Naive thymus-derived CD8-positive, alpha-beta T cell (primary cell): ENCODE results near the gene SRPX. TPM values are rescaled to one million over a fixed set of nuclear protein-coding genes. Genes with fewer than 3 reads are reported as not detected.

Source experiments
- ATAC-seq, 2 donors: fragments of 150-1000 bp; cut with Tn5 transposase in 1 of 2; sonication (Bioruptor Pico), chemical (Tn5 transposase) in 1 of 2; 1 replicate in 1 of 2; 2 replicates in 1 of 2; pipeline ENCODE4 v1.10.0; 2021; ENCODE audit warnings: mild to moderate bottlenecking in 2 of 2, moderate library complexity in 2 of 2
- POLR2A ChIA-PET: fragments of 350-600 bp; sonication (Branson Sonifier 250); formaldehyde crosslinking; loops from one replicate; lab custom pipeline; 2021; ENCODE audit warnings: antibody characterized with exemption; lab: Charles Lee
- DNase-seq, 10 donors: peaks; one replicate each; pipeline versions ENCODE4 v3.0.0 to v3.0.0-alpha.2; 2020 to 2022
- H3K27ac Mint-ChIP-seq, 10 donors: one replicate each; pipeline ENCODE4 v1.8.0; 2020 to 2022; ENCODE audit warnings: mild to moderate bottlenecking in 10 of 10, mixed read lengths in 10 of 10, moderate library complexity in 4 of 10, inconsistent platforms in 1 of 10
- H3K27me3 Mint-ChIP-seq, 5 donors: one replicate each; pipeline ENCODE4 v1.8.0; 2021 to 2022; ENCODE audit warnings: mixed read lengths in 5 of 5
- H3K36me3 Mint-ChIP-seq, 3 donors: one replicate each; pipeline ENCODE4 v1.8.0; 2020 to 2022; ENCODE audit warnings: mixed read lengths in 3 of 3, mild to moderate bottlenecking in 2 of 3, inconsistent platforms in 1 of 3
- H3K4me1 Mint-ChIP-seq, 4 donors: one replicate each; pipeline ENCODE4 v1.8.0; 2021 to 2022; ENCODE audit warnings: mixed read lengths in 4 of 4
- H3K4me3 Mint-ChIP-seq, 10 donors: one replicate each; pipeline ENCODE4 v1.8.0; 2020 to 2022; ENCODE audit warnings: mild to moderate bottlenecking in 10 of 10, mixed read lengths in 10 of 10, moderate library complexity in 6 of 10, inconsistent platforms in 1 of 10
- H3K9me3 Mint-ChIP-seq, 9 donors: one replicate each; pipeline ENCODE4 v1.8.0; 2020 to 2022; ENCODE audit warnings: mixed read lengths in 9 of 9, mild to moderate bottlenecking in 3 of 9, inconsistent platforms in 1 of 9, moderate library complexity in 1 of 9
- polyA plus RNA-seq, 3 donors: library from polyadenylated mRNA; unstranded; fragments of 300-500 nt; fragmentation: Illumina TruSeq; gene quantifications; one replicate each; pipeline ENCODE4 v1.2.3, GENCODE V29; 2021
- total RNA-seq, 8 experiments: library from RNA in 2 of 8; stranded (reverse) in 2 of 8; gene quantifications; one replicate each; pipeline ENCODE4 v1.2.3 and lab custom pipeline; 2021 to 2026

The SRPX gene
- total and polyA plus RNA-seq, 5 experiments from 2014 or later: not detected

DNA sequence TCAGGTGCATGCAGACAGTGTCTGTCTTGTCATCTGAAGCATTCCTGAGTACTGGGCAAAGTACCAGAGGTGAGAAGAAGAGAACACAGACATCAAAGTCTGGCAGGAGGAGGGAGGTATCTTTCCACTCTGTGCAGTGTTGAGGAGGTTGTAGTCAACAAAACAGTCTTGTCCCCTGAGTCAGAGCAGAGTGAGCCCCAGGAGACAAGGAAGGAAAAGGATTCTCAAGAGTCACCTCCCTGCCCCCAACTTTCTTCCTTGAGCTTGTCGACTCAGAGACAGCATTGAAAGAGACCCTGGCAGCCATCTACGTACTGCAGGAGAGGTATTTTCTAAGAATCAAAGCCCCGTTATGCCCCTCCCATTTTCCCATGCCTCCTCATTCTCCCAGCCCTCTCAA lies 4.4 kb upstream of the SRPX start:
- POLR2A ChIA-PET: no interaction called here
- Mint-ChIP-seq H3K9me3 (peaks cover 0 to 7% (median 0%) of the 10 kb centered on the region in 9 donors), H3K4me3 (no peak overlapping the region), H3K27ac (no peak overlapping the region), H3K27me3 (peaks cover 8 to 24% (median 14%) of the 10 kb centered on the region in 5 donors), H3K36me3 (no peaks in the 10 kb centered on the region), H3K4me1 (peaks cover 0 to 5% (median 2%) of the 10 kb centered on the region in 4 donors)
- no peak for ATAC-seq
- no peak for DNase-seq

DNA sequence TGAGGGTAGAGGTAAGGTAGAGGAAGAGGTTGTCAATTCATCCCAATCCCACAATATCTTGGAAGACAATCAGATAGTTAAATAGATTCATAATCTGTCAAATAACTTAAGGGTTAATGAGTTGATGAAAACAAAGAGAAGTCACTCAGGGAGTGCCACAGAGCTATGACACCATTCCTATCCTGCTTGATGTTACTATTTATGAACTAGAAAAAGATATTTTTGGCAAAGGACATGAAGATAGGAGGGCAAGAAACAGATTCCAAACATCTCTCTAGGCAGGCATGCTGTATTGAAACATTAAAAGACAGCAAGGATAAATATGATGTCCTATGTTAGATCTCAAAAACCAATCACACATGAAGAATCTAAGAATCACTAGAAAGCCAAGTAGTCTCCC lies 3.5 kb upstream of the SRPX start:
- no peak overlapping the region for H3K4me3 Mint-ChIP-seq
- H3K27me3 Mint-ChIP-seq: peaks cover 8 to 31% (median 15%) of the 10 kb centered on the region in 5 donors
- H3K27ac Mint-ChIP-seq: no peak overlapping the region
- no peaks in the 10 kb centered on the region for H3K36me3 Mint-ChIP-seq
- ATAC-seq (no peak), DNase-seq (no peak)
- peaks cover 0 to 7% (median 0%) of the 10 kb centered on the region in 9 donors for H3K9me3 Mint-ChIP-seq
- peaks cover 0 to 9% (median 2%) of the 10 kb centered on the region in 4 donors for H3K4me1 Mint-ChIP-seq
- POLR2A ChIA-PET: no interaction called here

DNA sequence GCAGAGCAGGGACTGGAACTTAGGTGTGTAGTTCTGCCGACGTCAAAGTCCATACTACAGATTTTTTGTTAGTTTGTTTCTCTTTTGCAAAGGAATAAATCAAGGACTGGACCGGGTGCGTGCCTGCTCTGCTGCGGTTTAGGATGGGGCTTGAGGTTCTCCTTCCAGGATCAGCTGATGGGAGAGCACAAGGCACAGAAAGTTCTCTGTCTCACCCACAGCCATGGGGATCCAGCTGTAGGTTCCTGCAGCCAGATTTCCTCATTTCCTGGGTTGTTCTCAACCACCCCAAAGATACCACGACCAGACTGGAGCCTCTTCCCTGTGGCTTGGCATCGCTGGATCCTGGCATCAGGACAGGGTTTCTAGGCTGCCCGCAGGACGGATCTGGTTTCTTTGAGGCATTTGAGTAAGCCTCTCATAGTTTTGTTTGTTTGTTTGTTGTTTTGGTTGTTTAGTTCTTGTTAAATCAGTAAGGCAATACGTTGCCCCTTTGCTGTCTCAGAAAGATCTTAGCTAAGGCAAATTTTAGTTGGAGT lies 789 bp upstream of the SRPX start:
- Mint-ChIP-seq H3K4me3 (peak overlapping the region in 5 of 10 donors; percentile 13 to 53 (median 39)), H3K4me1 (peaks cover 0 to 9% (median 2%) of the 10 kb centered on the region in 4 donors), H3K27ac (no peak overlapping the region), H3K36me3 (no peaks in the 10 kb centered on the region), H3K27me3 (peaks cover 15 to 54% (median 23%) of the 10 kb centered on the region in 5 donors), H3K9me3 (peaks cover 0 to 7% (median 0%) of the 10 kb centered on the region in 9 donors)
- POLR2A ChIA-PET: no interaction called here
- no peak for ATAC-seq
- no peak for DNase-seq

DNA sequence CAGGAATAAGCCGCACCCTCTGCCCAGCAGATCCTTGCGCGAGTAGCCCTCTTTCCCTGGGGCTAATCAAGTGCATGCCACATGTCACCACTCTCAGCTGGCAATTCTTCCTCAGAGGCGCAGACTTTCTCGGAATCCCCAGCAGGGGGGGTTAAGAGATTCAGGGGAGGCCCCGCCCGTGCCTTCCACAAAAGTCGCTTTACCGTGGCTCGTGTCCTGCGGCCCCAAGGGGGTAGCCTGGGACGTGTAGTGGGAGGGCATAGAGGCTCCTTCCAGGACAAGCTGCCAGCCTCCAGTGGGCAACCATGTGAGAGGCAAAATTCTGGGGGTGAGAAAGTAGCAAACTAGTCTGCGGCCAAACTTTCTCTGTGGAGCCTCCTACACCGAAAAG lies 652 bp downstream of the SRPX start:
- Mint-ChIP-seq H3K27me3 (peaks cover 15 to 54% (median 21%) of the 10 kb centered on the region in 5 donors), H3K4me3 (no peak overlapping the region), H3K4me1 (peaks cover 0 to 9% (median 2%) of the 10 kb centered on the region in 4 donors), H3K36me3 (no peaks in the 10 kb centered on the region), H3K27ac (no peak overlapping the region), H3K9me3 (peaks cover 0 to 4% (median 0%) of the 10 kb centered on the region in 9 donors)
- no peak for ATAC-seq
- POLR2A ChIA-PET: no interaction called here
- DNase-seq: no peak

DNA sequence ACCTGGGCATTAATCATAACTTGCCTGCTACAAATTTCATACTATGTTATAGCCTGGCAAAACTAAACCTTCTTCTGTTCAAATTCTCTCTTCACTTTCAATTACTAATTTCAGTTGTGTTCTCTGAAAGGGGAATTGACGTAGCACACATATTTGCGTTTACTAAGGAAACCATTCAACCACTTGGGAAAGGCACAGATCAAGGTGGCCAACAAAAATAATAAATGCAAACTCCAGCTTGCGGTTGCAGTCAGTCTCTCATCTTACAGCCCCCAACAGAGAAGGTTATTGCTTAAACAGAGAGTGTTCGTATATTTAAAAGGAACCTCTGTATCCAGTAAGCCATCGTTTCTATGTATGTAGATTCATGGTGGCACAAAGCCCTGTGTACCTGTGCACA lies 4.0 kb downstream of the SRPX start:
- no peaks in the 10 kb centered on the region for H3K36me3 Mint-ChIP-seq
- ATAC-seq: no peak
- no peak for DNase-seq
- peaks cover 0 to 8% (median 2%) of the 10 kb centered on the region in 4 donors for H3K4me1 Mint-ChIP-seq
- POLR2A ChIA-PET: no interaction called here
- H3K9me3 Mint-ChIP-seq: peaks cover 0 to 4% (median 0%) of the 10 kb centered on the region in 9 donors
- H3K4me3 Mint-ChIP-seq: no peak overlapping the region
- peak overlapping the region in 1 of 10 donors; percentile 67 for H3K27ac Mint-ChIP-seq
- H3K27me3 Mint-ChIP-seq: peaks cover 6 to 39% (median 16%) of the 10 kb centered on the region in 5 donors

DNA sequence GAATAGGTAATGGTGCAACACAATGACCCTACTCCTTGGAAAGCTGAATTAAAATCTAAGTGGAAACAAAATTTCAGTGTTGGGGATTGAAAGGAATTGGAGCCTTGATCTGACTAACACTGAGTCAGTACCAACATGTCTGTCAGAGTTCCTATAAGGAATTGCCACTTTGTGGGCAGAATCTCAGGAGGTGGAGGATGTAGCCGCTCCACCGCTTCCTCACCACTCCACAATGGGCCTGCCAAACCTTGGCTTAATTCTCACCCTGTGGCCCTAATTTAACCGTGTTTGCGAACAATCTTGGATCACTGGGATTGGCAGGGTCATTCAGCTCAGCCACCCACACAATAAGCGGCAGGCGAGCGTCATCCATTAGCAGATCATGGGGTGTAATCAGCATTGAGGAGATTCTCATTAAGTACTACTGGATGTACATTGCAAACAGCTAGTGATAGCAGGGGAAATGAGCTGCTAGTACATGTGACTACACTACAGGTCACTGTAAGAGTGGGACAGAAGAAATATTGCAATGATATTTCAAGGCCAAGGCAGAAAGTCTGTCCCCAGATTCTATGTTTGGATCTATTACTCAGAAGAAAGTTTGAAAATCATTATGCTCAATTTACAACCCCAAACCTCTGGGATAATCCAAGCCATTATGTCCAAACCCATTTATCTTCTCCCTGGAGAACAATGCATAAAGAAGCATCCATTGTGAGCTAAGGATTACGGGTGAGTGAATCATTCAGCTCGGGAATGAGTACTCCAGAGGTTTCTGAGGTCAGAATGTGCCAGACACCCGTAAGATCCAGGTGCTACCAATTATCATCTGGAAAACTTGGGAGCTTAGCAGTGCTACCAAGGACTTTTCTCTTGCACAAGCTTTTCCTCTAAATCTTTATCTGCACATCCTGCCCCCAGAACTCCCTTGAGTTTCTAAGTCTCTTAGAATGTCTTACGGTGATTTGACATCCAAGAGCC lies 5.8 kb downstream of the SRPX start:
- peaks cover 5 to 30% (median 11%) of the 10 kb centered on the region in 5 donors for H3K27me3 Mint-ChIP-seq
- H3K4me3 Mint-ChIP-seq: no peak overlapping the region
- no peaks in the 10 kb centered on the region for H3K9me3 Mint-ChIP-seq
- DNase-seq: no peak
- H3K4me1 Mint-ChIP-seq: peaks cover 0 to 4% (median 0%) of the 10 kb centered on the region in 4 donors
- POLR2A ChIA-PET: no interaction called here
- no peak for ATAC-seq
- H3K27ac Mint-ChIP-seq: no peak overlapping the region
- H3K36me3 Mint-ChIP-seq: no peaks in the 10 kb centered on the region

DNA sequence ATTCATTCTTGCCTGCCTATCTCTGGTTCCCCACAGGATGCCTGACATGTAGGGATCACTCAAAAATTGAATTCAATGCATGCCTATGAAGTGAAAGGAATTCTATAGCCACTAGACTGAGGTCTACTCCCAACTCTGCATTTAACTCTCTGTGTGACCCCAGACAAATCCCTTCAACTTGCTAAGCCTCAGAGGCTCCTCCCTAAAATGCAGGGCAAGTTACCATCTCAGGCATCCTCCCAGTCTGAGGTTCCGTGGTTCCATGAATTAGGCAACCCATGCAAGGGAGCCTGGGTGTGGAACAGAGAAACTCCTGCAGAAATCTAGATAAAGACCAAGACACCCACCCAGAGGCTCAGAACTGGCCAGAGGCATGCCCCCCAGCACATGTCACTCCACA lies 6.6 kb downstream of the SRPX start:
- no peaks in the 10 kb centered on the region for H3K9me3 Mint-ChIP-seq

DNA sequence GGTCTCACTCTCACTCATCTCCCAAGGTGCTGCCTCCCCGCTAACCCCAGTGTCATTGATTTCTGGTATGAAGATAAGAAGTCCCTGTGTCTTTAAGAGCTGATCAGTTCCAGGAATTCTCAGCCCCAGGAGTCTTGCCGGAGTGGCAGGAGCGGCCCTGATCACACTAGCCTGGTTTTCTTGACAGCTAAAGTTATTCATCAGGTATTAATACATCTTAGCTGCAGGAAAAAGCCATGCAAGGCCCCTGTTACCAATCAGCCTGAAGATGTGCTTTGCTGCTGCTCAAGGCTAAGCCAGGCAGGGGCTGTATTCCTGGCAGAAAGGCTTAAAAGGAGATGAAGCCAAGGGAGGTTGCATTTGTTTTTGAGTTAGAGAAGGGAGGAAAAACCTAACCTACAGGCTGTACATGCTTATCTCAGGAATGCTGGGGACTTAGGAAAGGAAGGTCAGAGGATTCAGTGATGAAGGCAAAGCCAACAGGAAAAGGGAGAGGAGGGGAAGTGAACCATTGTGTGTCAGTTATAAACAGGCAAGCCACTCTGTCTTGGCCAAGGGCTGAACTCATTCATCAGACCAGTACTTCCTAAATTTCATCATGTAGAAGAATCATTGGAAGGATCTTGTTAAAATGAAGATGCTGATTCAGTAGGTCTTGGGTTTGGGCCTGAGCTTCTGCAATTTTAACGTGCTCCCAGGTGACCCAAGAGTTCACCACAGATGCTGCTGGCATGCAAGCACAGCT lies 8.6 kb downstream of the SRPX start:
- DNase-seq (no peak), ATAC-seq (no peak)
- no peak overlapping the region for H3K27ac Mint-ChIP-seq
- no peak overlapping the region for H3K4me3 Mint-ChIP-seq
- H3K27me3 Mint-ChIP-seq: peaks cover 0 to 5% (median 3%) of the 10 kb centered on the region in 5 donors
- no peaks in the 10 kb centered on the region for H3K9me3 Mint-ChIP-seq
- no peaks in the 10 kb centered on the region for H3K36me3 Mint-ChIP-seq
- peaks cover 0 to 7% (median 0%) of the 10 kb centered on the region in 4 donors for H3K4me1 Mint-ChIP-seq
- POLR2A ChIA-PET: no interaction called here

More for the DNA sequence above, 6.6 kb downstream of the SRPX start:
- Mint-ChIP-seq H3K27ac (no peak overlapping the region), H3K4me1 (peaks cover 0 to 6% (median 0%) of the 10 kb centered on the region in 4 donors), H3K27me3 (peaks cover 5 to 22% (median 11%) of the 10 kb centered on the region in 5 donors), H3K36me3 (no peaks in the 10 kb centered on the region), H3K4me3 (no peak overlapping the region)
- POLR2A ChIA-PET: no interaction called here
- DNase-seq (no peak), ATAC-seq (no peak)

DNA sequence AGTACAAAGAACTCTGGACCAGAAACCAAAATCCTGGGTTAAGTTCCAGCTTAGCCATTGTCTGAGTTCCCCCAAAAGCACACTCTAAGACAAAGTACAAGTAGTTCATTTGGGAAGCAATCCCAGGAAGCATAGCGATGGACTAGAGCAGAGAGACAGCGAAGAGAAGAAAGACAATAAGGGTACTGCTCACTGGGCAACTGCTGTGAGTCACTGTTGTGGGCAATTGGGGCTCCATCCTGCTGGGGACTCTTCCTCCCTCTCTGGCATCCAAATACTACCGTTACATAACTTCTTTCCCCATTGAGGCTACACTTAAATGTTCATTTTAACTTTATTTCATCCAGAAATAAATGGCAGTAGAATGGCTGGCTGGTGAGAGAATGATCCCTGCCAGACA lies 14.1 kb downstream of the SRPX start:
- Mint-ChIP-seq H3K9me3 (no peaks in the 10 kb centered on the region), H3K27me3 (peaks cover 0 to 2% (median 0%) of the 10 kb centered on the region in 5 donors), H3K4me1 (peaks cover 0 to 7% (median 0%) of the 10 kb centered on the region in 4 donors), H3K36me3 (no peaks in the 10 kb centered on the region), H3K27ac (no peak overlapping the region), H3K4me3 (no peak overlapping the region)
- DNase-seq (no peak), ATAC-seq (no peak)
- POLR2A ChIA-PET: no interaction called here

DNA sequence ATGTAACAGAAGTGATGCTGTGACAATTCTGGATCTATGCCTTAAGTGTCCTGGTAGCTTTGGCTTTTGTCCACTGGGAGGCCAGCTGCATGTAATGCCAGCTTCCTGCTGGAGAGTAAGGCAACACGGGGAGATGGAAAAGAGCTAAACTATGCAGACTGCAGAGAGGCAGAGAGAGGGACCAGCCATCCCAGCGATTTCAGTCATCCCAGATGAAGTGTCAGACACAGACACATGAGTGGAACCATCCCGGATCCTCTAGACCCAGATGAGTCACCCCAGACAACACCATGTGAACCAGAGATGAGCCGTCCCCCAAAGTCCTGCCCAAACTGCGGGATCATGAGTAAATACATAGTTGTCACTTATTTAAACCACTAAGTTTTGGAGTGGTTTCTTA lies 14.6 kb downstream of the SRPX start:
- Mint-ChIP-seq H3K27ac (no peak overlapping the region), H3K27me3 (peaks cover 0 to 2% (median 0%) of the 10 kb centered on the region in 5 donors)
- POLR2A ChIA-PET: no interaction called here

DNA sequence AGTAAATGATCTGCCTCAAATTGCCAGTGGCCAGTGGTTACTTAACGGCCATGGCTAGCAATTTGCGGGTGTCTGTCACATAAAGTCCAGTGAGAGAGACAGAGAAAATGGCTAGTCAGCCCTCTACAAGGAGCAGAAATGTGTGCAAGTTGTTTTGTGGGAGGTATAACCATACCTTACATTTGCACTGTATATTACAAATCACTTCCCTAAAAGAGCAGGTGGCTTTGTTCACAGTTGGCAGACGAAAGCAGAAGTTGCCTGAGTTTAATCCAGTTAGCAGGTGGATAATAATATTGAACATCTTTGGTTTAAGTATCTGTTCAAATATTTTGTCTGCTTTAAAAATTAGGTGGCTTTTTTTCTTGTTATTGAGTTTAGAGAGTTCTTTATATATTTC lies 15.6 kb downstream of the SRPX start:
- ATAC-seq: no peak
- Mint-ChIP-seq H3K27ac (no peak overlapping the region), H3K36me3 (no peaks in the 10 kb centered on the region), H3K27me3 (peaks cover 0 to 3% (median 0%) of the 10 kb centered on the region in 5 donors), H3K9me3 (no peaks in the 10 kb centered on the region), H3K4me3 (no peak overlapping the region), H3K4me1 (peaks cover 0 to 7% (median 0%) of the 10 kb centered on the region in 4 donors)
- POLR2A ChIA-PET: no interaction called here
- DNase-seq: no peak

More for the DNA sequence above, 14.6 kb downstream of the SRPX start:
- DNase-seq: no peak
- H3K4me1 Mint-ChIP-seq: peaks cover 0 to 7% (median 0%) of the 10 kb centered on the region in 4 donors
- H3K36me3 Mint-ChIP-seq: no peaks in the 10 kb centered on the region
- H3K4me3 Mint-ChIP-seq: no peak overlapping the region
- no peak for ATAC-seq
- H3K9me3 Mint-ChIP-seq: no peaks in the 10 kb centered on the region

DNA sequence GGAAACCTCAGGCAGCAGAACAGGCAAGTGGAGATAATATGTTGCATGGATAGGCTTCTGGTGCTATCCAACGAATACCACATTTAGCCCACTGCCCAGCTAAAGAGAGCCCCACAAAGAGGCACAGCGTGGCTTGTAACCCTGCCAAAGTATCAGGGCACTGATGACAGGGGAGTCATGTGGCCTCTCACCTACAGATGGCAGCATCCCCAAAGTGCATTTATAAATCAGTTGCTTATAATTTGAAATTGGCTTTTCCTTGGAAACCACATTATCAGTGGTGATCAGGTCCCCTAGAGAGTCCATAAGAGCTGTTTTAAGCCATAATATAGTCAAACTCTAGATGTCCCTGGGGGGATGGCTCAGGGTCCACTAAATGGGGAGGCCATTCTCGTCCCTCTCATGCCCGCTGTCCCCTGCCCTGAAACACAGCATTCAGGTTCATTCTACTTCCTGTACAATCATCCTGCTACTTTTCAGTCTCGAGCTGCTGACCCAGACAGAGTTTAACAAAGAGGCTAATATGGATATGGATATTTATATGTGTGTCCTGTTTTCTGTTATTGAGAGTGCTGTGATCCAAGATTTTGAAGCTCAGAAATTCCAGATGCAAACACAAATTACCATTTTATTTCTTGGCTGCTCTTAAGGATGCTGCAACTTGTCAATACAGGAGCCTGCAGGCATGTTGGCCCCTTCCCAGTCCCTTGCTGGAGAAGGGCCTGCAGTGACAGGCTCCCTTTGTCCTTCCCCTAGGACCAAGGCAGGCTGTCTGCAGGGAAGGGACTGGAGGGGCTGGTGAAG lies 28.5 kb downstream of the SRPX start:
- no peaks in the 10 kb centered on the region for H3K36me3 Mint-ChIP-seq
- ATAC-seq: no peak
- DNase-seq: no peak
- no peak overlapping the region for H3K4me3 Mint-ChIP-seq
- peak overlapping the region in 1 of 10 donors; percentile 15 for H3K27ac Mint-ChIP-seq
- H3K9me3 Mint-ChIP-seq: no peaks in the 10 kb centered on the region
- H3K4me1 Mint-ChIP-seq: no peaks in the 10 kb centered on the region
- POLR2A ChIA-PET: no interaction called here
- peaks cover 0 to 19% (median 4%) of the 10 kb centered on the region in 5 donors for H3K27me3 Mint-ChIP-seq
